Motor neuron (in vitro differentiated cells): Measurements from ENCODE around the gene ZBTB16. TPM values are rescaled to one million over a fixed set of nuclear protein-coding genes. Genes with fewer than 3 reads are reported as not detected.

Source experiments
- ATAC-seq, 8 experiments: fragments of 200-7000 bp; cut with Tn5 transposase; replicated peaks in 6 of 8; 2 replicates each; pipeline ENCODE4 v1.8.0; 2021; ENCODE audit warnings: mild to moderate bottlenecking in 8 of 8, moderate library complexity in 8 of 8
- H3K27ac ChIP-seq, 2 donors: fragments of 250-450 bp; sonication (Bioruptor Pico); 2 replicates each; pipeline ENCODE4 v1.9.0; 2021; ENCODE audit warnings: antibody characterized with exemption in 2 of 2, mild to moderate bottlenecking in 2 of 2, moderate library complexity in 1 of 2
- H3K4me1 ChIP-seq, 2 donors: fragments of 250-450 bp; sonication (Bioruptor Pico); replicated peaks in 1 of 2; 2 replicates each; pipeline ENCODE4 v1.6.1; 2021; ENCODE audit warnings: antibody characterized with exemption in 2 of 2, mild to moderate bottlenecking in 2 of 2, moderate library complexity in 1 of 2
- H3K4me3 ChIP-seq, 5 donors: fragments of 250-450 bp; sonication (Bioruptor Pico); 2 replicates each; pipeline ENCODE4 v1.9.0; 2021; ENCODE audit warnings: antibody characterized with exemption in 5 of 5, mild to moderate bottlenecking in 5 of 5, moderate library complexity in 4 of 5
- WGBS, 10 experiments: fragments of 450-650 bp; shearing (Covaris generic); methylation state at CpG; one replicate each; pipeline ENCODE4 v1.0.0; 2022; 5-methylcytosine and 5-hydroxymethylcytosine counted together
- in situ Hi-C, 9 experiments: fragments of 400-800 bp; cut with MboI; loops; one replicate each; pipeline ENCODE4 v1.15.0; 2021; ENCODE audit warnings: low sequenced_read_pairs in 9 of 9, low pct_unique_long_range_greater_than_20kb in 2 of 9; ENCODE audit not compliant: unreplicated experiment in 9 of 9
- total RNA-seq, 8 experiments: library from RNA; unstranded; fragments of 300-600 nt; gene quantifications; 2 replicates each; pipeline versions ENCODE4 v1.2.3 to v1.2.4, GENCODE V29; 2022

Gene ZBTB16
- total RNA-seq, 8 experiments from 2014 or later: 0.07 to 26.6 (median 7.3) TPM; not detected in 1

- ATAC-seq: no peak
- Histone ChIP-seq H3K4me1 (peaks cover 41 to 64% of the 10 kb centered on the region in 2 donors), H3K27ac (no peak overlapping the region), H3K4me3 (no peak overlapping the region)
- in situ Hi-C loops: no loop called here
- WGBS, 10 experiments: 0 to 100% (median 86%) methylated on average over 1 to 3 of the region's 3 CpGs; no CpG with 5 or more reads in 3 of the 10 experiments
These were observed 21.3 kb downstream of the ZBTB16 start for GRCh38 chr11:114080769-114081168.

DNA sequence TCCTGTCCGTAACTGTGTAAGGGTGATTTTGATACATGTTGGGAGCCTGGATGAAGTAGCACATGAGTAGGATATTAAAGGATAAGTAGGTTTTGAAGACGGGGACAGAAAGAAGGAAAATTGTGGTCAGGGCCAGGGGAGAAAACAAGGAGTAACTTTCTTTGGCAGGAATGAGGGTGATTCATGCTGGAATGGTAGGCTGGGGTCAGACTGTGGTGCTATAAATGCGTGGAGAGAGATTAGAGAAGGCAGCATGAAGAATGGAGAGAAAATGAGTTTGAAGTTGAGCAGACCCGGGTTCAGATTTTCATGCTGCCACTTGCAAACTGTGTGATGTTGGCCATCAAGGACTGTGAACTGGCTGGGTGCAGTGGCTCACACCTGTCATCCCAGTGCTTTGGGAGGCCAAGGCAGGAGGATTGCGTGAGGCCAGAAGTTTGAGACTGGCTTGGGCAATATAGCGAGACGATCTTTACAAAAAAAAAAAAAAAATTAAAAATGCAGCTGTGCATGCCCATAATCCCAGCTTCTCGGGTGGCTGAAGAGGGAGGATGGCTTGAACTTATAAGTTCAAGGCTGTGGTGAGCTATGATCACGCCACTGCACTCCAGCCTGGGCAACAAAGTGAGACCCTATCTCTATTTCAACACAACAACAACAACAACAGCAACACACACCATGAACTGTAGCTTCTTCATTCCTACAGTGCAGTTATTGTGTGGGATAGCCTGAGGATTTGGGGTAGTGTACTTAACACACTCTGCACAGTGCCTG is 22.3 kb downstream of the ZBTB16 start:
- WGBS, 10 experiments: 35 to 100% (median 78%) methylated on average over 1 to 8 of the region's 9 CpGs
- Histone ChIP-seq H3K4me3 (no peak overlapping the region), H3K27ac (no peak overlapping the region), H3K4me1 (peaks cover 32 to 54% of the 10 kb centered on the region in 2 donors)
- in situ Hi-C loops: no loop called here
- no peak for ATAC-seq

DNA sequence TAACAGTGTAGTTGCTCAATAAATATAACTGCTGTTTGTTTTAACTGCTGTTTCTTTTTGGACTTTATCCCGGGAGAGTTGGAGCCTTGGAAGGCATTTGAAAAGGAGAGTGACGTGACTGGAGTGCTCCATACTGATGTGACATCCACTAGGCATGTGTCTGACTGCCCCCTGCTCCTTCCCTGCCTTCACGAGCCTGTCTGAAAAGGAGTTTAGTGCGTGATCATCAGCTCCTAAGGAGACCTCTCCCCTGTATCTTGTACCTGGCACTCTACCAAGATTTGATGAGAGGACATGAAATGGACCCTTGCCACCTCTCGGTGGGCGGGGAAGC is 22.9 kb downstream of the ZBTB16 start:
- Histone ChIP-seq H3K4me1 (peaks cover 26 to 48% of the 10 kb centered on the region in 2 donors), H3K27ac (no peak overlapping the region), H3K4me3 (no peak overlapping the region)
- in situ Hi-C loops: no loop called here
- no peak for ATAC-seq
- WGBS, 10 experiments: 0 to 100% (median 70%) methylated on average over 1 to 3 of the region's 6 CpGs; no CpG with 5 or more reads in 2 of the 10 experiments

DNA sequence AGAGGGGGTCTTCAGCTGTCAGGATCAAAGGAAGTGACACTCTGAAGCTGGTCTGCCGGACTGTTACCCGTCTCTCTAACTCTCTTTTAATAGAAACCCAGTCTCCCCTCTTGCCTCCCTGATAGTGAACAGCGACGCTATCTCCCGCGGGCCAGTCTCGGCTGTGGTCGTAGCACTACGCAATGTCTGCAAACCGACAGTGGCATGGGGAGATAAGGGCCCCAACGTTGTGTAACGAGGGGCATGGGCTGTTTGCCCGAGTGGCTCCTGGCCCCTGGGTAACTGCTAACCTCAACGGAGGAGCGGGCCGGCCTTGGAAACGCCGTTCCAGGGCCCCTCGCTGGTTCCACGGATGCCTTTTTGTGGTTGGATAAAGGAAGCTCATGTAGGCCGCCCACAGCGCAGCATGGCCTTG is 23.3 kb downstream of the ZBTB16 start:
- Histone ChIP-seq H3K27ac (no peak overlapping the region), H3K4me3 (no peak overlapping the region), H3K4me1 (peaks cover 23 to 44% of the 10 kb centered on the region in 2 donors)
- ATAC-seq: no peak
- in situ Hi-C loops: no loop called here
- 60 to 83% (median 75%) methylated on average over 1 to 11 of the region's 22 CpGs; no CpG with 5 or more reads in 4 of the 10 experiments for WGBS, 10 experiments

GRCh38 chr11:114083391-114084252 is 24.1 kb downstream of the ZBTB16 start:
- ATAC-seq: no peak
- in situ Hi-C loops: no loop called here
- 21 to 100% (median 85%) methylated on average over 2 to 6 of the region's 11 CpGs; no CpG with 5 or more reads in 1 of the 10 experiments for WGBS, 10 experiments
- Histone ChIP-seq H3K27ac (no peak overlapping the region), H3K4me3 (no peak overlapping the region), H3K4me1 (peaks cover 18 to 36% of the 10 kb centered on the region in 2 donors)

DNA sequence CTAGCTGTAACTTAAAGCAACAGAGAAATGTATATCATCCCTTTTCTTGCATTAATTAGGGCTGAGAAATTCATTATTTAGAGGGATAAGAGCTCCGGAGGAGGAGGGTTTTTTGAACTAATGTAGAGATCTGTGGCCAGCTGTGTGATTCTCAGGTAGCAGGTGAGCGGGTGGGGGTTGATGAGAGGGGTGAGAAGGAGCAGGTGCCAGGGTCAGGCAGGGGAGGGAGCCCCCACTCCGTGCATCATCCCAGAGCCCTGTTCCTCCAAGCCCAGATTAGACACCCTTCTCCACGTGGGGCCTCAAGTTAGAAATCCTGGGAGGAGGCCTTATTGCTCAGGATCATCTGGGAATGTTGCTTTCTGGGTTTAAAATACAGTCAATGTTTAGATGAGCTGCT is 24.9 kb downstream of the ZBTB16 start:
- no peak for ATAC-seq
- in situ Hi-C loops: no loop called here
- 20 to 67% (median 40%) methylated on average over 1 of the region's 4 CpGs; no CpG with 5 or more reads in 7 of the 10 experiments for WGBS, 10 experiments
- H3K4me1 ChIP-seq: peaks cover 14 to 28% of the 10 kb centered on the region in 2 donors
- H3K27ac ChIP-seq: no peak overlapping the region
- no peak overlapping the region for H3K4me3 ChIP-seq

DNA sequence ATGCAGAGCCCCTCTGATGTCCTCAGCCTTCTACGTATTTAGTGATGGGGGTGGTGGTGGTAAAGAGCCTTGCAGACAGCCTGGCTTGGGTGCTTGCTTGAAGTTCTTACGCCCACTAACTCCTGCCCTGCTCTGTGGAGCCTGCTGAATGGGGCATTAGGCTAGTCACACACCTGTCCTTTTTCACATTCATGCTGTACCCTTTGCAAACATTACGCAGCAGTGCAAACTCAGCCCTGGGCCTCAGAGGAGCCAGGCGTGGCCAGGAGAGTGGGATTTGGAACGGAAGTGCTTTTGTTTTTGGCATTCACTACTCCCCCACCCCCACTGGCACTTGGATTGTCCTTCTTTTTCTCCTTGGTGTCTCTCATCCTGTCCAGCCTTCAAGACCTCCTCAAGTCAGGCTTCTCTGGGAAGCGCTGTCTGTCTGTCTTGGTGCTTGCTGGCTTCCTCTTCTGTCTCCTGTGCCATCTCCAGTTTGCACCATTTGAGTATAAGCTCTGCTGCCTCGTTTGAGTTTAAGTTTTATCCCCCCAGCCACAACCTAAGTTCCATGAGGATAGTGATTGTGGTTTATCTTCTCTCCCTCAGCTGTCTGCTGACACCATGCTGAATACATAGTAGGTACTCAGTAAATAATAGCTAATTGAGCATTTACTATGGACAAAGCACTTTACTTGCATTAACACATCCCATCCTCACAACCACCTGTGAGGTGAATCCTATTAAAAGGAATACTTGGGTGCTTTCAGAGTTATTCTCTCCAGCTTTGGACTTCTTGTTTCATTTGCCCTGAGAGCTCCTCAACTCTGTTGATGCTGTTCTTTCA is 26.7 kb downstream of the ZBTB16 start:
- H3K27ac ChIP-seq: no peak overlapping the region
- ATAC-seq: no peak
- in situ Hi-C loops: no loop called here
- whole genome bisulfite sequencing, 10 experiments: 25 to 100% (median 65%) methylated on average over 1 to 4 of the region's 7 CpGs; no CpG with 5 or more reads in 2 of the 10 experiments
- H3K4me3 ChIP-seq: no peak overlapping the region
- H3K4me1 ChIP-seq: peaks cover 9 to 16% of the 10 kb centered on the region in 2 donors

DNA sequence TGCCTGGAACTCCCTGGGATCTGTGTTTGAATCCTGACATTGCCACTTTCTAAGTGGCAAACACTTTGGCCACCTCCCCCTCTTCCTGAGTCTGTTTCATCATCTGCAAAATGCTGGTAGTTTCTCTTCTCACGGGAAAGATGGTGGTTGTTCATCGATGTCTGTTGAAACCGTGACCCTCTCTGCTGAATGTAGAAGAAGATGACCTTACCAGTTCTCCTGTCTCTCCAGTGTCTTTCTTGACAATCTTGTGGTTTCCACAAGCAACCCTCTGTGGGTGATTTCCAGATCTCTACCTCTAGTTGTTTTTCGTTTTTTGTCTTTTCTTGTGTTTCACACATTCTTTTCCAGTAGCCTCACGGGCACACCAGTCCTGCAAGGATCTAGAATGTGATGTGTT is 27.5 kb downstream of the ZBTB16 start:
- in situ Hi-C loops: no loop called here
- H3K4me3 ChIP-seq: no peak overlapping the region
- H3K27ac ChIP-seq: no peak overlapping the region
- WGBS, 10 experiments: 33 to 100% (median 69%) methylated on average over 1 to 5 of the region's 5 CpGs; no CpG with 5 or more reads in 3 of the 10 experiments
- peaks cover 18 to 24% of the 10 kb centered on the region in 2 donors for H3K4me1 ChIP-seq
- ATAC-seq: no peak

DNA sequence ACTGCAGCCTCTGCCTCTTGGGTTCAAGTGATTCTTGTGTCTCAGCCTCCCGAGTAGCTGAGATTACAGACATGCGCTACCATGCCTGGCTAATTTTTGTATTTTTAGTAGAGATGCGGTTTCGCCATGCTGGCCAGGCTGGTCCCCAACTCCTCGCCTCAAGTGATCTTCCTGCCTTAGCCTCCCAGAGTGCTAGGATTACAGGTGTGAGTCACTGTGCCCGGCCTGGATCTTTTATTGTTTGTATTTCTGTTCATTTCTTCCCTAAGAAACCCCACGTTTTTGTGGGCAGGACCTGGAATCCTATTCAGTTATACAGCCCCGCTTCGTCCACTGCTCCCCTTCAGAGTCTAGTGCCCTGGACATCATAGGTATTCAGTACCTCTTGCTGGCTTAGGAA is 28.7 kb downstream of the ZBTB16 start:
- in situ Hi-C loops: no loop called here
- no peak for ATAC-seq
- WGBS, 10 experiments: 50 to 95% (median 75%) methylated on average over 2 to 8 of the region's 9 CpGs; no CpG with 5 or more reads in 3 of the 10 experiments
- Histone ChIP-seq H3K4me1 (peaks cover 30 to 35% of the 10 kb centered on the region in 2 donors), H3K27ac (no peak overlapping the region), H3K4me3 (no peak overlapping the region)

GRCh38 chr11:114088836-114089235 is 29.3 kb downstream of the ZBTB16 start:
- H3K27ac ChIP-seq: no peak overlapping the region
- no peak for ATAC-seq
- peaks cover 34 to 39% of the 10 kb centered on the region in 2 donors for H3K4me1 ChIP-seq
- 22 to 91% (median 63%) methylated on average over 3 to 7 of the region's 7 CpGs; no CpG with 5 or more reads in 6 of the 10 experiments for WGBS, 10 experiments
- H3K4me3 ChIP-seq: no peak overlapping the region
- in situ Hi-C loops: no loop called here

- no peak for ATAC-seq
- Histone ChIP-seq H3K4me3 (no peak overlapping the region), H3K4me1 (peaks cover 32 to 34% of the 10 kb centered on the region in 2 donors), H3K27ac (no peak overlapping the region)
- in situ Hi-C loops: no loop called here
- WGBS, 10 experiments: 0 to 100% (median 86%) methylated on average over 1 to 2 of the region's 4 CpGs; no CpG with 5 or more reads in 3 of the 10 experiments
These were observed 30.2 kb downstream of the ZBTB16 start for GRCh38 chr11:114089748-114090147.

DNA sequence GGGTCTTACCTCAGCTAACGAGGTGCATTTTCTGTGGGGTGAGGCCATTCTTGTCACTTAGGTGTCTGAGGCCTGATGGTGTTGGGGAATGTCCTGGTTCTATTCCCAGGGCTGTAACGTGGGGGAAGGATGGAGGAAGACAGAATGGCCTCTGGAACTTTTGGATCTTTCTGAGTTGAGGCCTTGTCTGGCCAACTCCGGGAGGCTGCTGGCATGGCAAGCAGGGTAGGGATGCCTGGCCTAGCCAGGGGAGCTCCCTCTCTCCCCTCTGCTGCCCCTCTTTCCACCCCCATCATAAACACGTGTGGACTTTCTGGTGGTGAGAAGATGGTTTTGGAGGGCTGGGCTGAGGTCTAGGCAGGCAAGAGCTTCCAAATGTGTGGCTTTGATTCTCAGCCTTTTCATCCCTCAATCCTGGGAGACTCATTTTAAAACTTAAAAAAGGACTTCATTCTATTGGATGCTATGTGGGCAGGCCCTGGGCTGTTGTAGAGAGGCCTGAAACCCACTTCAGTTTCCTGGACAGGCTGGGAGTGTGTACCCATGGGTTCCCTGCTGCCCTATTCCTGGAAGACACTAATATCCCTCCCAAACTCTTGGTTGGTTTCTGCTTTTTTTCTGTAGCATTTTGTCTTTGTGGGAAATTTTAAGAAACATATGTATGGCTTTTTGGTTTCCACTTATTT is 30.9 kb downstream of the ZBTB16 start:
- Histone ChIP-seq H3K27ac (no peak overlapping the region), H3K4me3 (no peak overlapping the region), H3K4me1 (peaks cover 28 to 34% of the 10 kb centered on the region in 2 donors)
- WGBS, 10 experiments: 33 to 92% (median 85%) methylated on average over 1 to 2 of the region's 4 CpGs; no CpG with 5 or more reads in 6 of the 10 experiments
- in situ Hi-C loops: no loop called here
- ATAC-seq: no peak
